GM19324 (cell line): Measurements from ENCODE around the gene MRPS34.

ENCODE experiments used
- ATAC-seq: cut with Tn5 transposase; IDR thresholded peaks from one replicate; pipeline ENCODE4 v1.9.1; 2021; ENCODE audit warnings: mild to moderate bottlenecking, moderate library complexity; ENCODE audit not compliant: unreplicated experiment, low FRiP score

The MRPS34 gene

DNA sequence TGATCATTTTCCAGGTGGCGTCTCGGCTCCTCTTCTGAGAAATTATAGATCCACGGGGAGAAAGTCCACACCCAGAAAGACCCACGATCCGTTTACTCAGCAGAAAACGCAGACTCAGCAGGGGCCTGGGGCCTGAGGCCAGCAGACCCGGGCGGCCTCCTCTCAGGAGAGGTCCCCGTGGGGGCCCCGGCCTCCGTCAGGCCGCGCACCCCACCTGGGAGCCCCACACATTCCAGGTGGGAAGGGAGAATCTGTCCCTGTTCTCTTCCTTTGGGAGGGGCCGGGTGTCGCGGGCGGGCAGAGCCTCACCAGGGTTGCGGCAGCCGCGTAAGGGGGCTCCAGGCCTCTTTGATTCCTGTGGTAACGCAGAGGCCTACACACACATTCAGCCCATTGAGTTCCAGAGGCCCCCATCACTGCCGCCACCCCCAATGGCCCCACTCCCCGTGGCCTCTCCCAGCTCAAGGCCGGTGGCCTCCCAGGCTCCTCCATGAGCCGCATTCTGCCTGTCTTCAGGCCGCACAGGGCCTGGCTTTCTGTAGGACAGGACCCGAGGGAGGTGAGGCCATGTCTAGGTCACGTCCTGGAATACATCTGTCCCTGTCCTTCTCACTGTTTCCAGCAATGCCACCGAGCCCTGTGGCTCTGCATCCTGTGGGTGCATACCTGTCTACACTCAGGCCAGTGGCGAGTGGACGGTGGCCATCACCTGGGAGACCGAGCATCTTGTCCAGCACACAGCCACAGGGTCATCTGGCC lies 22.2 kb upstream of the MRPS34 start:
- ATAC-seq = no peak

DNA sequence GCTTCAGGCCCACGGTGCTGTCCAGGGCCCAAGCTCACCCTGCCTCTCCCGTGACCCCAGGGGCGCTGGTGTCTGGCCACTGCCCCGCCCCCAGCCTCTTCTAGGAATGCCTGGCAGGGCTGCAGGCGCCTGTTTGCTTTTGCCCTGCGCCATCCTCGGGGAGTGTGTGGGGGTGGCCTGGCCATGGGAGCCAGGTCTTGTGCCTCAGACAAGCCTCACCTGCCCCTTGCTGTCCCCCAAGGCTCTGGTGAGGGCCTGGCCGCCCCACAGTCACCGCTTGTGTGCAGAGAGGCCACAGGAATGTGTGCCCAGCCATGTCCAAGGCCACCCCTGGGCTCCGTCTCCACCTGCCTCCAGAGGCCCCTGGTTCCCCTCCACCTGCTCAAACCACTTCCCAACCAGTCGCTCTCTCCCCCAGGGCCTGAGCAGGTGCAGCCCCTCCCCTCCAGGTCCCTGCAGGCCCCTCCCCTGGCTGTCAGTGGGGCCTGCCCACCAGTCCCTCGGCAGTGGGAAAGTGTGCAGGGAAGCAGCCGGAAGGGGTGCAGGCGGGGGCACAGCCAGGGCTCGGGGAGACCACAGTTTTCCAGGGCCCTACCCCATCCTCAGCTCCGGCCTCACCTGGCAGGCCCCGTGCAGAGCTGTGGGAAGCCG lies 21.4 kb upstream of the MRPS34 start:
- no peak for ATAC-seq

DNA sequence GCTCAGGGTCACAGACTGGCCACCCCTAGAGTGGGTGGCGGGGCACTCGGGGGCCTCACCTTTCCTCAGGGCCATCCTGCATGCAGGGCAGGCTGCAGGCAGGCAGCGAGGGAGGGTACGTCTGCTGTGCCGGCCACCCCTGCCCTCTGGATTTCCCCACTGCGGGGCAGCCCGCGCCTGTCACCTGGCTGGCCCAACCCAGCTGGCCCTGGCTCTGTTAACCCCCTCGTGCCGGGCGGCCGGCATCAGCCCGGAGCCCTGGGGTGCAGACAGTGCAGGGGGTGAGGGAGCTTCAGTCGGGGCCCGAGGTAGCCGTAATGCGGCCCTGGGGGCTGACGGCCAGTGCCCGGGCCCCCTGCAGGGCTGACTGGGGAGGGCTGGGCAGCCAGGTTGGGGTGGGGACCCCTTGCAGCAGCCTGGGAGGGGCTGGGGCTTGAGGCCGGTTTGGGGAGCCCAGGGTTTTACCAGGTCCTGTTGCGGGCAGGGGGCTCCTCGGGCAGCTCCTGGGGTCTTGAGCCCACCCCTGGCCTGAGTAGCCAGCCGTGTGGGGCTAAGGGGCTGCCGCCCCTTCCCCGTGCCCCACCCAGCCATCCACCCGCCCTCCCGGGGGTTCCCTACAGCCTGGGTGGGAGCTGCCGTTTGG lies 20.8 kb upstream of the MRPS34 start, which contains the start of gene IGFALS:
IGFALS (minus strand) TSS at position 128 of the 643 bp plus-strand sequence; CDS start at position 75, 53 bp downstream.
- no peak for ATAC-seq

DNA sequence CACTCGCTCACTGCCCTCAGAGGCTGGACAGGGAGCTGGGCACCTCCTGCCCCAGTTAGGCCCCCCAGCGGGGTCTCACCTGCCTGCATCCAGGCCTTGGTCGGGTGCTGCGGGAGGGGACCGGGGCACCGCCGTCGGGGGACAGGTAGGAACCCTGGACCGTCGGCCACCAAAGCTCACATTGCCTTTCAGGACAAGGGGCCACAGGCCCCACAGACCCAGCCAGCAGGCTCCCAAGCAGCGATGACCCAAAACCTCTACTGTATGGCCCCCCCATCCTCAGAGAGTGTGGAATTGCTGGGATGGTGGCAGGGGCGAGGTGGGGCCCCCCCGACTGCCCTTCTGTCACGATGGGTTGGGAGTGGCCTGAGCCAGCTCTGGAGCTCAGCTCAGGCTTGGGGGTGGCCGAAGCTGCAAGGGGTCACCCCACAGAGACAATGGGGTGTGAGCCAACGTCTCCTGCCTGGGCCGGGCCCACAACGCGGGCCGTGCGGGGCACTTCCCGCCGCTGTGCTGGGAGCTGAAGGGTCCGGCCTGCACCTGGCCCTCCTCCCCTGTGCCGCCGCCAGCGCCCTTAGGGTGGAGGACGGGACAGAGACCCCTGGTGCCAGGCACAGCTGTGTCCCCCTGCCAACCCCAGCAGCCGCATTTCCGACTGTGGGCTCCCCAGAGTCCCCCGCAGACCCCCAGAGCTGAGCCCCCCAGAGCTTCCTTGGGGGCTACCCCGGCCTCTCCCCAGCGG lies 20.1 kb upstream of the MRPS34 start:
- no peak for ATAC-seq

DNA sequence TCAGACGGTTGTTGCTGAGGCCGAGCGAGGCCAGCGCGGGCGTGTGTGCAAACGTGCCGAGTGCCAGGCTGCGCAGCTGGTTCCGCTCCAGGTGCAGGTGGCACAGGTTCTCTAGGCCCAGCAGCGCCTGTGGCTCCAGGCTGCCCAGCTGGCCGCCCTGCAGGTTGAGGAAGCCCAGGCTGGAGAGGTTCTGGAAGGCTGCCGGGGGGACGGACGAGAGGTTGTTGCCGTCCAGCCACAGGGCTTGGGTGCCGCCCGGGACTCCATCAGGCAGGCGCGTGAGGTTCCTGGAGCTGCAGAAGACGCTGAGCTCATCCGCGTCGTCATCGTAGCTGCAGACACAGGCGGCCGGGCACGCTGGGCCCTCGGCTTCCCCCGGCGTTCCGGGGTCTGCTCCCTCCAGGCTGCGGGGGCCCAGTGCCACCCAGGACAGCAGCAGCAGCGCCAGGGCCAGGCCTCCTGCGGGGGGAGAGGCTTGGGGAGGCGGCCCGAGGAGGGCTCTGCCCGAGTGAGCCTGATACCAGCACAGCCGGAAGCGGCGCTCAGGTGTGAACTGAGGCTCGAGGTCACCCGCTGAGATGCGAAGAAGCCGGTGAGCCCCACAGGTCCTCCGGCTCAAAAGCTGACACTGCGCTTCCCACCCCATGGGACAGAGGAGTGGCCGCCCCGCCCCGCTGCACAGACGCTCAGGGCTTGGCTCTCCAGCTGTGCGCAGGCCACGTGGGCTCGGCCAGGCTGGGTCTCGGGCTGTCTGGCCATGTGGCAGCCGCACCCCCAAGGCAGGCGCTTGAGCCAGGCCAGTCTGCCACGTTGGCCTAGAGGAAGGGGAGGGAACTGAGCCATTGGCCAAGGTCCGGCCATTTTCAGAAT lies 19.2 kb upstream of the MRPS34 start:
- no peak for ATAC-seq

DNA sequence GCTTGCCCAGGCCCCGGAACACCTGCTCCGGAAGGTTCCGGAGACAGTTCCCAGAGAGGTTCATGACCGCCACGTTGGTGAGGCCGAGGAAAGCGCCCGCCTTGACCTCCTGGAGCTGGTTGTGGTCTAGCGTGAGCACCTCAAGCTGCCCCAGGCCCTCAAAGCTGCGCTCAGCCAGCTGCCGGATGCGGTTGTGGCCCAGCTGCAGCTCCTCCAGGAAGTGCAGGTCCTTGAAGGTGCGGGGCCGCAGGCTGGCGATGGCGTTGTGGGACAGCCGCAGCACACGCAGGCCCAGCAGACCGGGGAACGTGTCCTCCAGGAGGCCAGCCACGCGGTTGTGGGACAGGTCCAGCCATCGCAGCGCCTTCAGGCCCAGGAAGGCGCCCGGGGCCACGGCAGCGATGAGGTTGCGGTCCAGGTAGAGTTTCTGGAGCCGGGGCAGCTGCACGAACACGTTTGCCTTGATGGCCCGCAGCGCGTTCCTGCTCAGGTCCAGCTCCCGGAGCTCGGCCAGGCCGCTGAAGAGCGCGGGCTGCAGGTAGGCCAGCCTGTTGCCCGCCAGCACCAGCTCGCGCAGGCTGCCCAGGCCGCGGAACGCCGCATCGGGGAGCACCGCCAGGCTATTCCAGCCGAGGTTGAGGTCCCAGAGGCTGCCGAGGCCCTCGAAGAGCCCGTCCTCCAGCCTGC lies 18.5 kb upstream of the MRPS34 start:
- ATAC-seq = no peak

DNA sequence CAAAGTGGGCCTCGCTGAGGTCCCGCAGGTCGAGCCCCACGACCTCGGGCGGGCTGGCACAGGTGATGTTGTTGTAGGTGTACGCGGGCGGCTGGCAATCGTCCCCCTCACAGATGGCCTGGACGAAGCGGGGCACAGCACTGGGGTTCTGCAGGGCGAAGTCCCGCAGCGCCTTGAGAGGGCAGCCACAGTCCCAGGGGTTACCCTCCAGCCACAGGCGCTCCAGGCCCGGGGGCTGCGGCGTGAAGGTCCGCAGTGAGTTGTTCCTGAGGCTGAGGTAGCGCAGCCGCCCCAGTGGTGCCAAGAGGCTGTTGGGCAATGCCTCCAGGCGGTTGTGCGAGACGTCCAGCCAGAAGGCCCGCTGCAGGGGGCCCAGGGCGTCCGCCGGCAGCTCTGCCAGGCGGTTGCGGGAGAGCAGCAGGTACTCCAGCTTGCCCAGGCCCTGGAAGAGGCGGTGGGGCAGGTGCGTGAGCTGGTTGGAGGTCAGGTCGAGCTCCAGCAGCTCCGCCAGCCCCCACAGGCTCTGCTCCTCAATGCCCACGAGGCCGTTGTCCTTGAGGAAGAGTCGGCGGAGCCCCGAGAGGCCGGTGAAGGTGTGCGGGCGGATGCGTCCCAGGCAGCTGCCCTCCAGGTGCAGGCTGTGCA lies 17.8 kb upstream of the MRPS34 start:
- no peak for ATAC-seq

DNA sequence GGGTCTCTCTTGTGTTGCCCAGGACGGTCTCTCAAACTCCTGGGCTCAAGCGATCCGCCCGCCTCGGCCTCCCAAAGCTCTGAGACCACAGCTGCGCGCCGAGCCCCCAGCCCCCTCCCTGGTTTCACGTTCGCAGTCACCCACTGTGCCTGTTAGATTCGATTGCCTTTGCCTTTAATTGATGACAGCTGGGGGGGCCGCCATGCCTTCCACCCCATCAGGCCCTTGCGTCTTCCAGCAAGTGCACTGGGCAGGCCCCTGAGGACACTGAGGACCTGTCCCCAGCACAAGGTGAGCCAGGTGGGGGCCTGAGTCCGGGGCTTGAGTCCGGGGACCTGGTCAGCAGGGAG lies 17.3 kb upstream of the MRPS34 start:
- ATAC-seq = no peak

DNA sequence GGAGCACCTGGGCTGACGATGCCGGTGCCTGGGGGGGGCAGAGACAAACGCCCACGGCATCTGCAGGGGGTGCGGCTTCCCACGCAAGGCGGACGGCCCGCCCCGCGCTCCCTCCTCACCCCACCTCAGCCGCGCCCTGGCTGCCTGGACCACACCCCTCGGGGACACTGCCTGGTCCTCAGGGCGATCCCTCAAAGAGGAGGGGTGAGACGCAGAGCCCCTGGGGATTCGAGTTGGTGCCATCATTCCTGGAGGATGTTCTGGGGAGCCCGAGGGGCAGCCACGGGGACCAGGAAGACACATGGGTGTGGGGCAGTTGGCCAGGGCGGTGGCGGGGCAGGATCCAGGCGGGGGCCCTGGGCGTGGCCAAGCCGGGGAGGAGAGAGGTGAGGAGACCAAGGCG lies 16.7 kb upstream of the MRPS34 start:
- ATAC-seq = no peak

DNA sequence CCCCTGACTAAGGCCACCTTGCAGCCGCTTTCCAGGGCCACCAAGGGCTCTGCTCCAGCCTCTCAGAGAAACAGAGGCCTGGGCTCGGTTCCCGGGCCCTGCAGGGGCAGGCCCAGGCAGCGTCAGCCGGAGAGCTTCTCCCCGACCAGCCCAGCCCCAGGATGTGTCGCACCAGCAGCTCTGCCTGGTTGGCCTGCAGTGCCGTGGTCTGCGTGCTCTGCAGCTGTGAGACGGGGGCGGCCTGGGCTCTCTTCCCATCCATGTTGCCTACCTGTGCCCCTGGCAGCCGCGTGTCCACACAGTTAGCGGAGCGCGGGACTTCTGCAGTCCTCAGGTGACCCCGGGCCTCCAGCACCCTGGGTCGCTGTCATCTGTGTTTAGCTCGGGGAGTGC lies 15.8 kb upstream of the MRPS34 start:
- ATAC-seq = no peak

DNA sequence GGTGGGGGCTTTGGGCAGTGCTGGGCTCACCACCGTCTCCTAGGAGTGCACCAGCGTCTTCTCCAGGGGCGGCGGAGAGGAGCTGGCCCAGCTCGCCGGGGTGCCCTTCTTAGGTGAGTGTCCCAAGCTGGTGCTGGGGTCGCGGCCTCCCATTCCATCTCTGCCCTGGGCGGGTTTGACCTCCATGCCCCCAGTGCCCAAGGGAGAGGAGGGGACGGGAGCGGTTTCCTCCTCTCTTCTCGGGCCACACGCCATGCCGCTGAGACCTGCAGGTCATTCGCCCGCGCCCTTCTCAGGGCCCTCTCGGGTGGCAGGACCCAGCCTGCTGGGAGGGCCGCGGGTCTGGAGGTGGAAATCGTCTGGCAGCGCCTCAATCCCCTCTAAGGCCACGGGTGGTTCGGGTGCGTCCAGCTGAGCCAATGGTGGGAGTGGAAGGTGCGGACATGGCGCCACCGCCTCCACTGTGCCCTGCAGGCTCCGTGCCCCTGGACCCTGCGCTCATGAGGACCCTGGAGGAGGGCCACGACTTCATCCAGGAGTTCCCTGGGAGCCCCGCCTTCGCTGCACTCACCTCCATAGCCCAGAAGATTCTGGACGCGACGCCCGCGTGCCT lies 15.3 kb upstream of the MRPS34 start:
- no peak for ATAC-seq

DNA sequence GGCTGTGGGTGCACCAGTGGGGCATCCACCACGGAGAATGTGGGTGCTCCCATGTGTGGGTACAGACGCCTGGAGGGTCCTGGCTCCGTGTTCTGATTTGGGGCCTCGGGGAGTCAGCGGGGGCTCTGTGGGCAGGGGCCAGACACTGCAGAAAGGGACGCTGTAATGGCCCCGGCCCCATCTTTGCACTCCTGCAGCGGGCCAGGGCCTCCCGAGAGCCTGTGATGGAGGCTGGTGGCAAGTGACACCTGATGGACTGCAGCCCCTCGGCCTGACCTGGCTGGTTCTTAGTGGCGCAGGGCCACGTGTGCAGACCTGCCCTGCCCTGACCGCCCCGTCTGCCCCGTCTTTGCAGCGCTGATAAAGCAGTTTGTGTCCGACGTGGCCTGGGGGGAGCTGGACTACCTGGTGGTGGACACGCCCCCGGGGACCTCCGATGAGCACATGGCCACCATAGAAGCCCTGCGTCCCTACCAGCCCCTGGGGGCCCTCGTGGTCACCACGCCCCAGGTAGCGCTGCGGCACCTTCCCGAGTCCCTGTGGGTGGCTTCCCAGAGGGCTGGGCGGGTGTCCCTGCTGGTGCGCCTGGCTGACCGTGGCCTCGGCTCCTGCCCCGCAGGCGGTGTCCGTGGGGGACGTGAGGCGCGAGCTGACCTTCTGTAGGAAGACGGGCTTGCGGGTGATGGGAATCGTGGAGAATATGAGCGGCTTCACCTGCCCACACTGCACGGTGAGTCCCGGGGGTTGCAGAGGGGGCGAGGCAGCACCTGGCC lies 14.6 kb upstream of the MRPS34 start:
- ATAC-seq = no peak

DNA sequence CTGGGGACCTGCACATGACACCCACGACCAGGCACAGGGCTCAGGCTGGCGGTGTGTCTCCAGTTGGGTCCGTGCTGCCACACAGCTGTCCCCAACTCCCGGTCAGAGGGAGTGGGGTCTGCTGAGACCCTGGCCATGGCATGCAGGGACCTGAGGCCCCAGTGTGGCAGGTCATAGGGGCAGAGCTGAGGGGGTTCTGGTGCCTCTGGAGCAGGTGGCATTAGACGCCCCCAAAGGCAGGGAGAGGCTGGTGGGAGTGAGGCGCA lies 14.1 kb upstream of the MRPS34 start:
- ATAC-seq = no peak

DNA sequence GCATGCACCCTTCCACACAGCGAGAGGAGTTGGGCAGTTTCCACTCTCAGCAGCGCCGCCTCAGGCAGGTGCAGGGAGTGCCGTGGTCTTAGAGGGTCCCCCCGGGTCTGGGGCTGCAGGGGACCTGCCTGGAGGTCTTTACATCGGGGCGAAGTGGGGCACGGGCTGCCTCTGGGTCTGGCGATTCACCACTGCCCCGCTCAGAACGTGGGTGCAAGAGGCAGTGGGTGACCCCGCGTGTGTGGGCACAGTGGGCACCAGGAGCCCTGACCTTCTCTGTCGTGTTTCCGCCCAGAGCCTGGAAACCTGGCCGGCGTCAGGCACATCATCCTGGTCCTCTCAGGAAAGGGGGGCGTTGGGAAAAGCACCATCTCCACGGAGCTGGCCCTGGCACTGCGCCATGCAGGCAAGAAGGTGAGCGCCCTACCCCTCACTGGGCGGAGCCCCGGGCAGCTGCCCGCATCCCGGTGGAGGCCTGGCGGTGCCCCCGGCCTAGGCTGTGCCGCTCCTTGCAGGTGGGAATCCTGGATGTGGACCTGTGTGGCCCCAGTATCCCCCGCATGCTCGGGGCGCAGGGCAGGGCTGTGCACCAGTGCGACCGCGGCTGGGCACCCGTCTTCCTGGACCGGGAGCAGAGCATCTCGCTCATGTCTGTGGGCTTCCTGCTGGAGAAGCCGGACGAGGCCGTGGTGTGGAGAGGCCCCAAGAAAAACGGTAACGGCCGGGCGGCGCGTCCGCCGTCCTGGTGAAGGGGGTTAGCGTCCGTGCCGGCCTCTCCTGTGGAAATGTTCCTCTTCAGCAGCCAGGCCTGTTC lies 13.5 kb upstream of the MRPS34 start:
- no peak for ATAC-seq

DNA sequence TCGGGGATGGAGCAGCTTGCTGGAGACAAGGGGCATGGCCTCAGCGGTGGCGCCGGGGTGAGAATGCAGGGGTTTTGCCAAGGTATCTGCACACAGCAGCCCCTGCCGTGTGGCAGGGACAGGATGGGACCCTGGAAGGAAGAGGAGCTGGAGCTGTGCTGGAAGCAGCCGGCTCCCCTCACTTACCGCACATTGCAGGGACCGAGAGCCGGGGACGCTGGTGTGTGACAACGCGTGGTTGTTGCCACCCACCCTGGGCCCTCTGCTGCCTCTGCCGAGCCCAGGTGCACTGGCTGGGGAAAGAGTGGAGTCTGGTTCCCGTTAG lies 12.9 kb upstream of the MRPS34 start:
- ATAC-seq = no peak

DNA sequence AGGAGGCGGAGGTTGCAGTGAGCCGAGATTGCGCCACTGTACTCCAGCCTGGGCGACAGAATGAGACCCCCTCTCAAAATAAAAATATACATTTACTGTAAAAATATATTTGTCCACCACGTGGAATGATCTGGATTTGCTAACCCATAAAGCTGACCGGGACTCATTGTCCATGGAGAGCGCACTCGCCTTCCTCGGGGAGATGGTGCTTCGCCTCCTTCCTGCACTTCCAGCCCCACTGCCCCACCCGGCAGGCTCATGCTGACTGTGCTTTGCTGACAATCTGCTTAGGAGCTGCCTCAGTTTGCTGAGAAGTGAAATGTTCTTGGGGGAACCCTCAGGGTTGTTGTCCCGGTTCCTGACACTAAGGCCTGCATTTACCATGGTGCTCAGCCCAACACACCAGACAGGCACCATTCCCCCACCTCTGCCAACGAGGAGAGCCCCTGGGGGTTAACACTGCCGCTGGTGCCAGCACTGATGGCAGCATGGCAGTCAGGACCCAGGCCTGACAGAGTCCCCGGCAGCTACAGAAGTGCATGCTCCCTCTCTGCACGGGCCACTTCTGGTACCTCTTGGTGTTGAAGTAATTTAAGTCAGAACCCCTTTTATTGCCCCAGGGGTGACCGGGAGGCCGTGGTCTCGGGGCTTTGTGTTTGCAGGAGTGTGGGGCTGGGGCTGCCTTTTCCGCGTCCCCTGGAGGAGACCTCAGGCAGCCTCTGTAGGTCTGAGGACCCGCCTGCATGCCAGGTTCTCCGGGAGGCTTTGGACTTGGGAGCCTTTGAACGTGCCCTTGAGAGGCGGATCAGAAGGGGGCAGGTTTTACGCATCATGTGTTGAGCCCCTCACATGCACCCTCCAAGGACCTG lies 12.3 kb upstream of the MRPS34 start:
- ATAC-seq = no peak
